Neural progenitor cell (in vitro differentiated cells): ENCODE measurements around the gene PTPRG.

Experiments used
- EZH2phosphoT487 ChIP-seq: fragments of 200-600 bp; sonication (generic); IDR thresholded peaks from 2 replicates; pipeline ENCODE4 v1.6.1; 2017; ENCODE audit warnings: antibody characterized with exemption
- TF ChIP-seq, protein P1 (sequence below): fragments of 200-600 bp; sonication (generic); IDR thresholded peaks from 2 replicates; pipeline ENCODE4 v1.5.1; 2017; ENCODE audit warnings: antibody characterized with exemption, mild to moderate bottlenecking

DNA sequence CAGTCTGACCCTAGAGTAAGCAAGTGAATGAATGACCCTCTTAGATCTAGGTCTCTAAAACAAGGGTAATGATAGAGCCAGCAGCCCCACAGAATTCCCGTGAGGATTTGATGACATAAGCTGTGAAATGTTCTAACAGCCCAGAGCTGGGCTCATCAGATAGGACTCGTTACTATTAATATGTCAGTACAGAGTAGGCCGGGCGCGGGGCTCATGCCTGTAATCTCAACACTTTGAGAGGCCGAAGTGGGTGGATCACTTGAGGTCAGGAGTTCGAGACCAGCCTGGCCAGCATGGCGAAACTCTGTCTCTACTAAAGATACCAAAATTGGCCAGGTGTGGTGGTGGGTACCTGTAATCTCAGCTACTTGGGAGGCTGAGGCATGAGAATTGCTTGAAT, 621.7 kb downstream of the PTPRG start:
- TF ChIP-seq, protein P1, sequence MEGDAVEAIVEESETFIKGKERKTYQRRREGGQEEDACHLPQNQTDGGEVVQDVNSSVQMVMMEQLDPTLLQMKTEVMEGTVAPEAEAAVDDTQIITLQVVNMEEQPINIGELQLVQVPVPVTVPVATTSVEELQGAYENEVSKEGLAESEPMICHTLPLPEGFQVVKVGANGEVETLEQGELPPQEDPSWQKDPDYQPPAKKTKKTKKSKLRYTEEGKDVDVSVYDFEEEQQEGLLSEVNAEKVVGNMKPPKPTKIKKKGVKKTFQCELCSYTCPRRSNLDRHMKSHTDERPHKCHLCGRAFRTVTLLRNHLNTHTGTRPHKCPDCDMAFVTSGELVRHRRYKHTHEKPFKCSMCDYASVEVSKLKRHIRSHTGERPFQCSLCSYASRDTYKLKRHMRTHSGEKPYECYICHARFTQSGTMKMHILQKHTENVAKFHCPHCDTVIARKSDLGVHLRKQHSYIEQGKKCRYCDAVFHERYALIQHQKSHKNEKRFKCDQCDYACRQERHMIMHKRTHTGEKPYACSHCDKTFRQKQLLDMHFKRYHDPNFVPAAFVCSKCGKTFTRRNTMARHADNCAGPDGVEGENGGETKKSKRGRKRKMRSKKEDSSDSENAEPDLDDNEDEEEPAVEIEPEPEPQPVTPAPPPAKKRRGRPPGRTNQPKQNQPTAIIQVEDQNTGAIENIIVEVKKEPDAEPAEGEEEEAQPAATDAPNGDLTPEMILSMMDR, result no peak
- no peak for TF ChIP-seq EZH2phosphoT487
